ENCODE data around the gene ZDHHC17. TPM values are rescaled to one million over a fixed set of nuclear protein-coding genes. Genes with fewer than 3 reads are reported as not detected.

Gene ZDHHC17
- total RNA-seq, 1 experiment from 2014 or later: 25.3 TPM

- BruUV-seq (replicated peaks): no TSS peak
- intact Hi-C loops (cut with micrococcal nuclease): loop anchor here (1.0 to 5.0 kb wide), 3 partner anchors 170 to 1264 kb away; partner anchors contain the start of gene BBS10
- H2AFZ ChIP-seq (ENCODE audit: low read depth, low read length, poor library complexity, severe bottlenecking): no peak overlapping the region
- no peak overlapping the region for H3K27ac ChIP-seq (ENCODE audit: low read depth, low read length)
- TF ChIP-seq POLR2A (IDR thresholded peaks at IDR 0.05; ENCODE audit: borderline replicate concordance, extremely low read depth, insufficient read depth, insufficient read length): no peak
- no peak for TF ChIP-seq POLR2AphosphoS5 (IDR thresholded peaks at IDR 0.05; ENCODE audit: low read depth, low read length)
- TF ChIP-seq RAD21 (IDR thresholded peaks at IDR 0.05; ENCODE audit: low read depth): peak; percentile 83
- TF ChIP-seq CEBPB (IDR thresholded peaks at IDR 0.05; ENCODE audit: low read depth): no peak
- TF ChIP-seq CTCF (IDR thresholded peaks at IDR 0.05 in 2 of 3, conservative IDR thresholded peaks at IDR 0.05 in 1 of 3; ENCODE audit: borderline replicate concordance in 1 of 3, insufficient read depth in 1 of 3, low read depth in 2 of 3, low read length in 2 of 3): peak; percentile 41 to 68 (median 62); a peak in 4 of 6 replicates
- no peak for TF ChIP-seq EZH2 (IDR thresholded peaks at IDR 0.05)
- TF ChIP-seq TCF7L2 (IDR thresholded peaks at IDR 0.05; ENCODE audit: borderline replicate concordance, extremely low read depth, insufficient read depth, insufficient read length): no peak
- no peak for TF ChIP-seq ZFX (IDR thresholded peaks at IDR 0.05)
- no peak for TF ChIP-seq SIN3A (IDR thresholded peaks at IDR 0.05; ENCODE audit: low read depth)
- no peak for TF ChIP-seq ATF3 (IDR thresholded peaks at IDR 0.05)
- no peak for TF ChIP-seq REST (IDR thresholded peaks at IDR 0.05; ENCODE audit: low read depth)
- H3K4me1 ChIP-seq (ENCODE audit: control insufficient read depth in 1 of 2, insufficient read depth in 2 of 2, low read length in 2 of 2): no peaks in the 10 kb centered on the region
- ChIA-PET POLR2A (interaction anchor here (0.7 kb wide), 1 partner anchor 240 kb away, joined by 3 read pairs; no protein-coding TSS in a partner anchor), CTCF (interaction anchor here (0.8 to 2.3 kb wide), 9 partner anchors 9 to 220 kb away, joined by 3 to 12 read pairs (median 4); no protein-coding TSS in a partner anchor), RAD21 (ENCODE audit: low non-redundant PET in 1 of 2, low total read pairs in 2 of 2, uncharacterized antibody in 2 of 2, unreplicated experiment in 2 of 2) (no interaction called here)
- H3K4me3 ChIP-seq (replicated peaks in 1 of 2; ENCODE audit: low read depth in 1 of 2, low read length in 2 of 2): no peak overlapping the region
- no peak overlapping the region for H3K4me2 ChIP-seq (ENCODE audit: low read length)
- peak; percentile 6 for DNase-seq (ENCODE audit: low read depth, low spot score)
- H4K20me1 ChIP-seq (ENCODE audit: insufficient read depth): 0 out of 2 replicates have a peak, but pooled peaks cover 4% of the 10 kb centered on the region
- no peaks in the 10 kb centered on the region for H3K9me3 ChIP-seq (ENCODE audit: control insufficient read depth in 1 of 2, insufficient read depth in 1 of 2, low read depth in 1 of 2, low read length in 2 of 2)
- H3K9ac ChIP-seq (ENCODE audit: low read length): no peak overlapping the region
- H3K9me2 ChIP-seq (ENCODE audit: insufficient read depth): no peaks in the 10 kb centered on the region
- peaks cover 32% of the 10 kb centered on the region for H3K79me2 ChIP-seq (ENCODE audit: insufficient read depth, low read length)
- H3K36me3 ChIP-seq (ENCODE audit: control insufficient read depth in 1 of 2, insufficient read depth in 2 of 2, low read length in 2 of 2): no peaks in the 10 kb centered on the region
- no peaks in the 10 kb centered on the region for H3K27me3 ChIP-seq (ENCODE audit: insufficient read depth, low read length)
- ATAC-seq: peak; percentile 42; the same call in 1 of the 2 replicates
These were observed 26.9 kb downstream of the ZDHHC17 start for GRCh38 chr12:76790564-76791552.

Data from HCT116 (cell line).